Uterus (tissue), 2 donors: ENCODE measurements around the gene STIM2.

Experiments used
- POLR2A ChIP-seq, 2 donors: fragments of 450-650 bp; IDR thresholded peaks; one replicate each; pipeline ENCODE4 v1.6.1; 2016; ENCODE audit warnings: antibody characterized with exemption in 2 of 2, mild to moderate bottlenecking in 1 of 2, moderate library complexity in 1 of 2
- TF ChIP-seq, protein P1 (sequence below), 4 experiments: fragments of 200-600 bp in 2 of 4; fragments of 450-650 bp in 2 of 4; sonication (generic) in 2 of 4; IDR thresholded peaks; one replicate each; pipeline ENCODE4 v1.5.1; 2016 to 2019; ENCODE audit warnings: antibody characterized with exemption in 4 of 4, mild to moderate bottlenecking in 2 of 4, moderate library complexity in 1 of 4

GRCh38 chr4:27011401-27011800 is 150.8 kb downstream of the STIM2 start:
- TF ChIP-seq, protein P1, sequence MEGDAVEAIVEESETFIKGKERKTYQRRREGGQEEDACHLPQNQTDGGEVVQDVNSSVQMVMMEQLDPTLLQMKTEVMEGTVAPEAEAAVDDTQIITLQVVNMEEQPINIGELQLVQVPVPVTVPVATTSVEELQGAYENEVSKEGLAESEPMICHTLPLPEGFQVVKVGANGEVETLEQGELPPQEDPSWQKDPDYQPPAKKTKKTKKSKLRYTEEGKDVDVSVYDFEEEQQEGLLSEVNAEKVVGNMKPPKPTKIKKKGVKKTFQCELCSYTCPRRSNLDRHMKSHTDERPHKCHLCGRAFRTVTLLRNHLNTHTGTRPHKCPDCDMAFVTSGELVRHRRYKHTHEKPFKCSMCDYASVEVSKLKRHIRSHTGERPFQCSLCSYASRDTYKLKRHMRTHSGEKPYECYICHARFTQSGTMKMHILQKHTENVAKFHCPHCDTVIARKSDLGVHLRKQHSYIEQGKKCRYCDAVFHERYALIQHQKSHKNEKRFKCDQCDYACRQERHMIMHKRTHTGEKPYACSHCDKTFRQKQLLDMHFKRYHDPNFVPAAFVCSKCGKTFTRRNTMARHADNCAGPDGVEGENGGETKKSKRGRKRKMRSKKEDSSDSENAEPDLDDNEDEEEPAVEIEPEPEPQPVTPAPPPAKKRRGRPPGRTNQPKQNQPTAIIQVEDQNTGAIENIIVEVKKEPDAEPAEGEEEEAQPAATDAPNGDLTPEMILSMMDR (IDR thresholded peaks at IDR 0.05): no peak
- no peak for TF ChIP-seq POLR2A (IDR thresholded peaks at IDR 0.05)
